Urothelium cell line (cell line): ENCODE results near the gene CRAT.
A peak's percentile ranks its signal among the peaks of the same experiment; 100 is the strongest.

Experiments used
- DNase-seq: peaks from one replicate; pipeline ENCODE4 v3.0.0; 2011; ENCODE audit warnings: low spot score, mixed read lengths
- FAIRE-seq: peaks from 2 replicates; lab custom pipeline; 2011; peaks lifted over from hg19 to GRCh38; lab: Jason Lieb, UNC

The CRAT gene

GRCh38 chr9:129111528-129112151 lies 1.0 kb upstream of the CRAT start:
- no peak for FAIRE-seq

GRCh38 chr9:129109952-129110739 lies 447 bp downstream of the CRAT start:
- FAIRE-seq (no peak), DNase-seq (no peak)

More at GRCh38 chr9:129111528-129112151, 1.0 kb upstream of the CRAT start:
- peak; percentile 49 for DNase-seq

GRCh38 chr9:129109537-129109903 lies 1.1 kb downstream of the CRAT start:
- FAIRE-seq (no peak), DNase-seq (no peak)

- DNase-seq, result no peak
- no peak for FAIRE-seq
These were observed 1.6 kb downstream of the CRAT start for GRCh38 chr9:129108805-129109536.

GRCh38 chr9:129108083-129108804 lies 2.3 kb downstream of the CRAT start:
- no peak for DNase-seq
- no peak for FAIRE-seq

GRCh38 chr9:129107651-129108050 lies 2.9 kb downstream of the CRAT start:
- DNase-seq (no peak), FAIRE-seq (no peak)

GRCh38 chr9:129105857-129106694 lies 4.5 kb downstream of the CRAT start:
- no peak for FAIRE-seq
- DNase-seq, result no peak

GRCh38 chr9:129104051-129104450 lies 6.5 kb downstream of the CRAT start:
- FAIRE-seq (no peak), DNase-seq (no peak)

- no peak for DNase-seq
- no peak for FAIRE-seq
These were observed 7.0 kb downstream of the CRAT start for GRCh38 chr9:129103595-129103965.

- no peak for FAIRE-seq
- DNase-seq, result peak; percentile 46
These were observed 7.6 kb downstream of the CRAT start for GRCh38 chr9:129102791-129103594.

- DNase-seq (no peak), FAIRE-seq (no peak)
These were observed 8.5 kb downstream of the CRAT start for GRCh38 chr9:129102095-129102525.

- no peak for FAIRE-seq
These were observed 9.3 kb downstream of the CRAT start for GRCh38 chr9:129101279-129101678.

GRCh38 chr9:129100383-129101169 lies 10.0 kb downstream of the CRAT start:
- FAIRE-seq (no peak), DNase-seq (no peak)

More at GRCh38 chr9:129101279-129101678, 9.3 kb downstream of the CRAT start:
- DNase-seq, result no peak

GRCh38 chr9:129098328-129098727 lies 12.3 kb downstream of the CRAT start:
- no peak for FAIRE-seq
- no peak for DNase-seq

GRCh38 chr9:129097671-129098306 lies 12.8 kb downstream of the CRAT start:
- no peak for DNase-seq
- no peak for FAIRE-seq

- no peak for FAIRE-seq
- DNase-seq, result no peak
These were observed 14.7 kb downstream of the CRAT start for GRCh38 chr9:129095908-129096307.

- DNase-seq (no peak), FAIRE-seq (no peak)
These were observed 15.4 kb downstream of the CRAT start for GRCh38 chr9:129095170-129095667.
